MCF 10A (cell line): ENCODE data around the gene KMT2D. TPM values are rescaled to one million over a fixed set of nuclear protein-coding genes. Genes with fewer than 3 reads are reported as not detected.

Source experiments
- BruUV-seq: library from RNA; stranded (reverse); fragments of 400-500 nt; replicated peaks from 2 replicates; lab custom pipeline; 2021; lab: Mats Ljungman, UMichigan
- CTCF ChIA-PET: fragments of 300-600 bp; sonication (Branson Sonifier 250); formaldehyde crosslinking; extraction: SDS; loops from one replicate; lab custom pipeline; 2021; ENCODE audit warnings: antibody characterized with exemption, inconsistent platforms; lab: Yijun Ruan, JAX
- POLR2A ChIA-PET: fragments of 300-600, 350-650 bp; sonication (Branson Sonifier 250); formaldehyde crosslinking; extraction: SDS; loops from one replicate; lab custom pipeline; 2020; ENCODE audit warnings: antibody characterized with exemption, inconsistent platforms; lab: Yijun Ruan, JAX
- DNase-seq: peaks from one replicate; pipeline ENCODE4 v3.0.0-alpha.2; 2018; ENCODE audit not compliant: unreplicated experiment
- H3K27ac Mint-ChIP-seq: one replicate; pipeline ENCODE4 v1.8.0; 2022; ENCODE audit warnings: mild to moderate bottlenecking, low read depth, mixed read lengths; ENCODE audit not compliant: unreplicated experiment
- H3K27me3 Mint-ChIP-seq: one replicate; pipeline ENCODE4 v1.8.0; 2022; ENCODE audit warnings: mixed read lengths; ENCODE audit not compliant: insufficient read depth, unreplicated experiment
- H3K36me3 Mint-ChIP-seq: one replicate; pipeline ENCODE4 v1.8.0; 2022; ENCODE audit warnings: mild to moderate bottlenecking, moderate library complexity, mixed read lengths; ENCODE audit not compliant: insufficient read depth, unreplicated experiment
- H3K4me1 Mint-ChIP-seq: one replicate; pipeline ENCODE4 v1.8.0; 2022; ENCODE audit warnings: mixed read lengths; ENCODE audit not compliant: insufficient read depth, unreplicated experiment
- H3K4me3 Mint-ChIP-seq: one replicate; pipeline ENCODE4 v1.8.0; 2022; ENCODE audit warnings: mild to moderate bottlenecking, moderate library complexity, mixed read lengths; ENCODE audit not compliant: unreplicated experiment
- H3K9me3 Mint-ChIP-seq: one replicate; pipeline ENCODE4 v1.8.0; 2022; ENCODE audit warnings: mixed read lengths; ENCODE audit not compliant: unreplicated experiment
- intact Hi-C: fragments of 100-400 bp; cut with micrococcal nuclease; formaldehyde crosslinking; loops from 2 replicates; pipeline ENCODE4 v1.14.1; 2022
- total RNA-seq: library from RNA; stranded (reverse); gene quantifications from 2 replicates; pipeline ENCODE4 v1.2.3, GENCODE V29; 2022
- TF ChIP-seq, protein P1 (sequence below): fragments of 200-600 bp; IDR thresholded peaks from one replicate; pipeline ENCODE4 v1.8.0; 2022; ENCODE audit warnings: antibody characterized with exemption, mild to moderate bottlenecking; ENCODE audit not compliant: unreplicated experiment

KMT2D gene
- total RNA-seq, 1 experiment from 2014 or later = 76.9 TPM

DNA sequence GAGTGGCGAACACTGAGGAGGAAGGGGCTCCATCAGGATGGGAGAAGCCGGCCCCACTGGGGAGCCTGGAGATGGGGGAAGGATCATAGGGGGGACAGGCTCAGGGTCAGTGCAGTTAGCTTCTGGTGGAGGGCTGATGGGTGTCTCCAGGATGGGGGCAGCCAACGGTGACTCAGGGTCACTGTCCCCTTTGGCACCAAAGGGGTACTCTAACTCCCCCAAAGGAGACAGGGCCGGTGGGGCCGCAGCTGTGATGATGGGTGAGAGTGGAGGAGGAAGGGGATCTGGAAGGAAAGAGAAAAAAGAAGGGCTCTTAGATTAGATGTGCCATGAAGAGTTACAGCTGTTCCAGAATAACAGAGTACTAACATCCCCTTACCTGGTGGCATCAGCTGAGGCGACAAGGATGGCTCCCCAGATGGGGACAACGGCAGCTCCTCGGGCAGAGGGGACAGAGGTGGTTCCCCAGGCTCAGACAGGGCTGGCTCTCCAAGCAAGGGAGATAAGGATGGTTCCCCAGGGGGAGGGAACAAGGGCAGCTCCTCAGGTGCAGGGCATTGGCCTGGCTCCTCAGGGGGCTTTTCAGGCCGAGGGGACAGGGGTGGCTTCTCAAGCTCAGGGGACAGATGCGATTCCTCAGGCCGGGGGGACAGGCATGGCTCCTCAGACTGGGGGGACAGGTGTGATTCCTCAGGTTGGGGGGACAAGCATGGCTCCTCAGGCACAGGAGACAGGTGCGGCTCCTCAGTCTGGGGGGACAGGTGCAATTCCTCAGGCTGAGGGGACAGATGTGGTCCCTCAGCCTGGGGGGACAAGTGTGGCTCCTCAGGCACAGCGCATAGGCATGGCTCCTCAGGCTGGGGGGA is 9.9 kb downstream of the KMT2D start:
- no peaks in the 10 kb centered on the region for H3K27me3 Mint-ChIP-seq
- H3K27ac Mint-ChIP-seq = no peak overlapping the region
- no peaks in the 10 kb centered on the region for H3K9me3 Mint-ChIP-seq
- peaks cover 14% of the 10 kb centered on the region for H3K4me1 Mint-ChIP-seq
- peaks cover 88% of the 10 kb centered on the region for H3K36me3 Mint-ChIP-seq
- CTCF ChIA-PET = no interaction called here
- TF ChIP-seq, protein P1, sequence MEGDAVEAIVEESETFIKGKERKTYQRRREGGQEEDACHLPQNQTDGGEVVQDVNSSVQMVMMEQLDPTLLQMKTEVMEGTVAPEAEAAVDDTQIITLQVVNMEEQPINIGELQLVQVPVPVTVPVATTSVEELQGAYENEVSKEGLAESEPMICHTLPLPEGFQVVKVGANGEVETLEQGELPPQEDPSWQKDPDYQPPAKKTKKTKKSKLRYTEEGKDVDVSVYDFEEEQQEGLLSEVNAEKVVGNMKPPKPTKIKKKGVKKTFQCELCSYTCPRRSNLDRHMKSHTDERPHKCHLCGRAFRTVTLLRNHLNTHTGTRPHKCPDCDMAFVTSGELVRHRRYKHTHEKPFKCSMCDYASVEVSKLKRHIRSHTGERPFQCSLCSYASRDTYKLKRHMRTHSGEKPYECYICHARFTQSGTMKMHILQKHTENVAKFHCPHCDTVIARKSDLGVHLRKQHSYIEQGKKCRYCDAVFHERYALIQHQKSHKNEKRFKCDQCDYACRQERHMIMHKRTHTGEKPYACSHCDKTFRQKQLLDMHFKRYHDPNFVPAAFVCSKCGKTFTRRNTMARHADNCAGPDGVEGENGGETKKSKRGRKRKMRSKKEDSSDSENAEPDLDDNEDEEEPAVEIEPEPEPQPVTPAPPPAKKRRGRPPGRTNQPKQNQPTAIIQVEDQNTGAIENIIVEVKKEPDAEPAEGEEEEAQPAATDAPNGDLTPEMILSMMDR = no peak
- BruUV-seq = no TSS peak
- no peak overlapping the region for H3K4me3 Mint-ChIP-seq
- intact Hi-C loops = no loop called here
- POLR2A ChIA-PET = no interaction called here
- DNase-seq = no peak

DNA sequence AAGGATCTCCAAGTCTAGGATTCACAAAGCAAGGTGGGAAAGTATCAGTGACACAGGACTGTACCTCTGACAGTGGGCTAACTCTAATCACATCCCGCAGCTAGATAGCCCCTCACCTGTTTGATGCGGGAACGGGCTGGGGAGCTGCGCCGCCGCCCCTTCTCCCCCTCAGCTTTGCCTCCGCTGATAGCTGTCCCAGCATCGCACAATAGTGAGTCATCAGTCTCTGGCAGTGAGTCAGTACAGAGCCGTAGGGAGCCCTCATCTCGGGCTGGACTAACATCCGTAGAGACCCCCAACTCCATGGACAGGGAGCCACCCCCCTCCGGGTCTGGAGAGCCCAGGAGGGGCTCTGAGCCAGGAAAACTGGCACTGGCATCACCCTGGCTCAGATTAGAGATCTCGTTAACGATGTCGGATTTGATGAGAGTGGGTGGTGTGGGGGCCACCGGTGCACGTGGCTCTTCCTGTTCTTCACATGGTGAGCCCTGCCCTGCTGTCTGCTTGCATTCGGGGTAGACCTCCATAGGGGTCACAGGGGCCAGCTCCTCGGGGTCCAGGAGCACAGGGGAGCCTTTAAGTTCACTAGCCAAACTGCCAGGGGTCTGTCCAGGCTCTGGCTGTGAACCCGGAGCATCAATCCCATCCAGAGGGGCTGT is 10.9 kb downstream of the KMT2D start:
- ChIA-PET POLR2A (no interaction called here), CTCF (no interaction called here)
- H3K4me1 Mint-ChIP-seq = peaks cover 8% of the 10 kb centered on the region
- peaks cover 90% of the 10 kb centered on the region for H3K36me3 Mint-ChIP-seq
- DNase-seq = peak; percentile 50
- no peak overlapping the region for H3K4me3 Mint-ChIP-seq
- TF ChIP-seq, protein P1 = no peak
- BruUV-seq = TSS peak; percentile 18
- intact Hi-C loops = no loop called here
- no peaks in the 10 kb centered on the region for H3K27me3 Mint-ChIP-seq
- H3K9me3 Mint-ChIP-seq = no peaks in the 10 kb centered on the region
- H3K27ac Mint-ChIP-seq = peak overlapping the region; percentile 49

DNA sequence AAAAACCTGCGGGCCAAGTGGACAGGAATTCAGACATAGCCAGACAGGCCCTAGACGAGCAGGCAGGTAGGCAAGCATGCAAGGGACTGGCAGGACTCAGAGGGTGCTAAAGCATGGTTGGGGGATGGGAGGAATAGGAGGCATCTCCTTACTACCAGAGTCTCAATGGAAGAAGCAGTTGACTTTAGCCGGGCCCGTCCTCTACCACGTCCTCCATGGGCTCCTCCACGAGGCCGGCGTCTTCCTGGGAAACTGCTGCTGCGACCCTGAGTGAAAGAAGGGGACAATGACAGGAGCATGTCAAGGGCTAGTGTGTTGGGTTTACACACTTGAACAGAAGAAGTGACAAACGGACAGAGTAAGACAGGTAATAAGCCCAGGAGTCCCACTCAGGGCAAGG is 11.6 kb downstream of the KMT2D start:
- no TSS peak for BruUV-seq
- intact Hi-C loops = no loop called here
- H3K36me3 Mint-ChIP-seq = peaks cover 90% of the 10 kb centered on the region
- H3K27ac Mint-ChIP-seq = no peak overlapping the region
- no peak overlapping the region for H3K4me3 Mint-ChIP-seq
- peaks cover 8% of the 10 kb centered on the region for H3K4me1 Mint-ChIP-seq
- no peaks in the 10 kb centered on the region for H3K9me3 Mint-ChIP-seq
- DNase-seq = no peak
- no peaks in the 10 kb centered on the region for H3K27me3 Mint-ChIP-seq
- TF ChIP-seq, protein P1 = no peak
- ChIA-PET CTCF (interaction anchor here (0.6 kb wide), 1 partner anchor 8 kb away, joined by 3 read pairs; no protein-coding TSS in a partner anchor), POLR2A (interaction anchor here (0.5 to 1.4 kb wide), 3 partner anchors 10 to 1153 kb away, joined by 4 to 9 read pairs (median 4); no protein-coding TSS in a partner anchor)
